Testis (tissue), 3 donors: Measurements from ENCODE around the gene HBQ1. TPM values are rescaled to one million over a fixed set of nuclear protein-coding genes. Genes with fewer than 3 reads are reported as not detected.
"Not testable (repeated sequence)": the region's sequence is repeated elsewhere in the genome, so short reads cannot be mapped to it uniquely, and the experiment has no call there.

Experiments
- DNase-seq: peaks from one replicate; pipeline ENCODE4 v3.0.0-alpha.2; 2019
- H3K27ac ChIP-seq, 2 donors: fragments of 200-600 bp; sonication (generic); one replicate each; pipeline ENCODE4 v1.5.1; 2019
- H3K27me3 ChIP-seq: fragments of 200-600 bp; sonication (generic); one replicate; pipeline ENCODE4 v1.5.1; 2019
- H3K36me3 ChIP-seq: fragments of 200-600 bp; sonication (generic); one replicate; pipeline ENCODE4 v1.5.1; 2017; ENCODE audit warnings: low read depth; ENCODE audit errors: missing control alignments
- H3K4me1 ChIP-seq: fragments of 200-600 bp; sonication (generic); one replicate; pipeline ENCODE4 v1.5.1; 2019
- H3K4me3 ChIP-seq, 2 donors: fragments of 200-600 bp; sonication (generic); one replicate each; pipeline ENCODE4 v1.5.1; 2017 to 2019
- H3K9me3 ChIP-seq: fragments of 200-600 bp; sonication (generic); one replicate; pipeline ENCODE4 v1.5.1; 2017
- POLR2A ChIP-seq: fragments of 450-650 bp; IDR thresholded peaks from one replicate; pipeline ENCODE4 v1.6.1; 2017; ENCODE audit warnings: antibody characterized with exemption, mild to moderate bottlenecking, moderate library complexity
- WGBS, 2 donors: methylation state at CpG; one replicate each; pipeline ENCODE4 v1.1.5; 2018; 5-methylcytosine and 5-hydroxymethylcytosine counted together
- intact Hi-C: fragments of 100-400 bp; cut with DNase I; formaldehyde crosslinking; loops from one replicate; pipeline ENCODE4 v1.15.1; 2023; ENCODE audit warnings: low total_unique reads
- polyA plus RNA-seq: library from polyadenylated mRNA; stranded (reverse); fragments of 350-450 nt; fragmentation: Illumina TruSeq; extraction: RNeasy Lipid Tissue Mini Kit (QIAGEN cat#74804); gene quantifications from one replicate; pipeline ENCODE4 v1.2.3, GENCODE V29; 2014; ENCODE audit warnings: low read depth, low replicate concordance; ENCODE audit not compliant: insufficient read depth
- total RNA-seq, 2 donors: library from RNA; depleted of rRNA; stranded (reverse); fragments of >200 nt; gene quantifications; one replicate each; pipeline ENCODE4 v1.2.3, GENCODE V29; 2016
- TF ChIP-seq, protein P1 (sequence below), 3 experiments: fragments of 450-650 bp in 2 of 3; fragments of 200-600 bp in 1 of 3; sonication (generic) in 1 of 3; IDR thresholded peaks; one replicate each; pipeline ENCODE4 v1.5.1; 2016 to 2019; ENCODE audit warnings: antibody characterized with exemption in 3 of 3, mild to moderate bottlenecking in 2 of 3, moderate library complexity in 1 of 3

Gene HBQ1
- total and polyA plus RNA-seq, 3 donors from 2014 or later, result 1.3 to 4.3 (median 4.2) TPM

DNA sequence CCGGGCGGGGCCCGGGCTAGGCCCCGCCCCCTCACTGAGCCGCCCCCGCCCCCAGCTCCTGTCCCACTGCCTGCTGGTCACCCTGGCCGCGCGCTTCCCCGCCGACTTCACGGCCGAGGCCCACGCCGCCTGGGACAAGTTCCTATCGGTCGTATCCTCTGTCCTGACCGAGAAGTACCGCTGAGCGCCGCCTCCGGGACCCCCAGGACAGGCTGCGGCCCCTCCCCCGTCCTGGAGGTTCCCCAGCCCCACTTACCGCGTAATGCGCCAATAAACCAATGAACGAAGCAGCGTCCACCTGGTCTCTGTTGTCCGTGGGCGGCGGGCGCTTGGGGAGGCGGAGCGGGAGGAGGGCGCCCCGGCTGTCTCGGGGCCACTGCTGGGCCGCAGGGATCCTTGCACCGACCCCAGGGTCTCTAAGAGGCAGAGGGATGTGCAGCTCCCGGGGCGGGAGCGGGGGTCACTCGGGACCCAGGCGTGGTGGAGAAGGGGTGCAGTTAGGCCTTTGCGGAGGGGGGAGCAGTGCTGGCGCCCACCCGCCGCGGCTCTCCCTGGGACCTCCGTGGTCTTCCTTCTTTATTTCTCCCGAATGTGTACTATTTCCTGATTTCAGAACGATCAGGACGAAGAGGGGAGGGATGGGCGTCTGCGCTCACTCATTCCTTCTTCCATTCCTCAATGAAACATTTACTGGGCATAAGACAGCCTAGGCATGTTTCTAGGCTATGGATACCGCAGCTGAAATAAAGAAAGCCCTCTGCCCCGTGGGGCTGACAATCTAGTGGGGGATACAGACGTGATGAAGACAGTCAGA is 25.8 kb upstream of the HBQ1 start:
- peaks cover 5% of the 10 kb centered on the region for H3K4me1 ChIP-seq
- peak overlapping the region; percentile 36 to 51 for H3K4me3 ChIP-seq
- DNase-seq, result no peak
- H3K9me3 ChIP-seq, result no peaks in the 10 kb centered on the region
- TF ChIP-seq, protein P1, sequence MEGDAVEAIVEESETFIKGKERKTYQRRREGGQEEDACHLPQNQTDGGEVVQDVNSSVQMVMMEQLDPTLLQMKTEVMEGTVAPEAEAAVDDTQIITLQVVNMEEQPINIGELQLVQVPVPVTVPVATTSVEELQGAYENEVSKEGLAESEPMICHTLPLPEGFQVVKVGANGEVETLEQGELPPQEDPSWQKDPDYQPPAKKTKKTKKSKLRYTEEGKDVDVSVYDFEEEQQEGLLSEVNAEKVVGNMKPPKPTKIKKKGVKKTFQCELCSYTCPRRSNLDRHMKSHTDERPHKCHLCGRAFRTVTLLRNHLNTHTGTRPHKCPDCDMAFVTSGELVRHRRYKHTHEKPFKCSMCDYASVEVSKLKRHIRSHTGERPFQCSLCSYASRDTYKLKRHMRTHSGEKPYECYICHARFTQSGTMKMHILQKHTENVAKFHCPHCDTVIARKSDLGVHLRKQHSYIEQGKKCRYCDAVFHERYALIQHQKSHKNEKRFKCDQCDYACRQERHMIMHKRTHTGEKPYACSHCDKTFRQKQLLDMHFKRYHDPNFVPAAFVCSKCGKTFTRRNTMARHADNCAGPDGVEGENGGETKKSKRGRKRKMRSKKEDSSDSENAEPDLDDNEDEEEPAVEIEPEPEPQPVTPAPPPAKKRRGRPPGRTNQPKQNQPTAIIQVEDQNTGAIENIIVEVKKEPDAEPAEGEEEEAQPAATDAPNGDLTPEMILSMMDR (IDR thresholded peaks at IDR 0.05), result no peak
- no peak for TF ChIP-seq POLR2A
- intact Hi-C loops, result no loop called here
- no peaks in the 10 kb centered on the region for H3K36me3 ChIP-seq
- WGBS, 2 donors, result 2 to 3% methylated on average over 25 to 32 of the region's 59 CpGs
- no peak overlapping the region for H3K27ac ChIP-seq
- H3K27me3 ChIP-seq, result no peaks in the 10 kb centered on the region

GRCh38 chr16:155031-155398 is 25.2 kb upstream of the HBQ1 start:
- DNase-seq, result no peak
- Histone ChIP-seq H3K4me1 (peaks cover 5% of the 10 kb centered on the region), H3K9me3 (no peaks in the 10 kb centered on the region), H3K4me3 (peak overlapping the region in 1 of 2 donors; percentile 51), H3K27ac (no peak overlapping the region), H3K36me3 (no peaks in the 10 kb centered on the region), H3K27me3 (no peaks in the 10 kb centered on the region)
- TF ChIP-seq POLR2A, result no peak
- TF ChIP-seq, protein P1 (IDR thresholded peaks at IDR 0.05), result no peak
- WGBS, 2 donors, result 45 to 57% methylated on average over 7 of the region's 7 CpGs
- intact Hi-C loops, result no loop called here

- H3K9me3 ChIP-seq, result no peaks in the 10 kb centered on the region
- TF ChIP-seq, protein P1 (IDR thresholded peaks at IDR 0.05), result no peak
- TF ChIP-seq POLR2A, result no peak
- H3K36me3 ChIP-seq, result no peaks in the 10 kb centered on the region
- no peak overlapping the region for H3K27ac ChIP-seq
- peaks cover 4% of the 10 kb centered on the region for H3K4me1 ChIP-seq
- WGBS, 2 donors, result 65 to 72% methylated on average over 6 of the region's 6 CpGs
- DNase-seq, result no peak
- H3K4me3 ChIP-seq, result no peak overlapping the region
- intact Hi-C loops, result no loop called here
- no peaks in the 10 kb centered on the region for H3K27me3 ChIP-seq
Observed at GRCh38 chr16:159136-159849, 21.0 kb upstream of the HBQ1 start.

- intact Hi-C loops, DNase-seq, H3K27ac ChIP-seq, H3K36me3 ChIP-seq, H3K9me3 ChIP-seq, H3K27me3 ChIP-seq, H3K4me1 ChIP-seq, H3K4me3 ChIP-seq: not testable (repeated sequence)
- WGBS, 2 donors, result 63 to 94% methylated on average over 4 to 16 of the region's 20 CpGs
Observed at GRCh38 chr16:160242-160641, 20.0 kb upstream of the HBQ1 start.

DNA sequence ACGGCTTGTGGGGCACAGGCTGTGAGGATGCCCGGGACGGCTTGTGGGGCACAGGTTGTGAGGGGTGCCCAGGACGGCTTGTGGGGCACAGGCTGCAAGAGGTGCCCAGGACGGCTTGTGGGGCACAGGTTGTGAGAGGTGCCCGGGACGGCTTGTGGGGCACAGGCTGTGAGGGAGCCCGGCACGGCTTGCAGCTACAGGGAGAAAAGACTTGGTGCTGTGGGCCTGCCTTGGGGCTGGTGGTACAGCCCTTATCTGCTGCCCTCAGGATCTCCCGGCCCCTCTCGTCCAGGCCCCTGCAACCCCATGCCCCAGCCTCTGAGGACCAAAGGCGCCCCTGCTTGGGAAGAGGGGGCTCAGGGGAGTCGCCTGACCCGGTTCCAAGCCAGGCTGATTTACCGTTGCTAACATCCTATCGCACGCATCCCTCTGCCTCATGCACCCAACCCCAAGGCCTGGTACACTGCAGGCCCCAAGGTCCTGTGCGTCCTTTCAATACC is 19.5 kb upstream of the HBQ1 start:
- WGBS, 2 donors, result 69 to 71% methylated on average over 10 to 18 of the region's 18 CpGs
- Histone ChIP-seq H3K27me3 (no peaks in the 10 kb centered on the region), H3K4me3 (no peak overlapping the region), H3K4me1 (peaks cover 7% of the 10 kb centered on the region), H3K36me3 (no peaks in the 10 kb centered on the region), H3K9me3 (no peaks in the 10 kb centered on the region), H3K27ac (no peak overlapping the region)
- intact Hi-C loops, result no loop called here
- no peak for TF ChIP-seq POLR2A
- TF ChIP-seq, protein P1 (IDR thresholded peaks at IDR 0.05), result no peak
- no peak for DNase-seq
